ENCODE measurements around the gene GALNTL6.

The GALNTL6 gene

DNA sequence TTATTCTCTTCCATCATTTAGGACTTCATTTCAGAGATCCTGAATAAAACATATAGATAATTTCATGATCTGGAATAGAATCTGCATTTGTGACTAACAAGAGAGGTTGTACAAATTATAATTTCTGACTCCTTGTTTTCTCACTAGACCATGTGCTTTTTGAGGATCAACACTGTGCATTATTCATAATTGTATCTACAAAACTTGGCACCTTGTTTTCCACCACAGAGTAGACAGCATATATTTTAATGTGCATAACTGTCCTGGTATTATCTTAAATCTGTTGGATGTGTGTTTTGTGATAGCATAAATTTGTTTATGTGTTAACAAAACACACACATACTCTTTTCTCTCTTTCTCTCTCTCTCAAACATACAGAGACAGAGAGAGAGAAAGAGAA lies 840.5 kb downstream of the GALNTL6 start:
- Histone ChIP-seq H3K9me3 (ENCODE audit: insufficient read depth, low read depth, low read length) (no peaks in the 10 kb centered on the region), H3K36me3 (ENCODE audit: insufficient read depth, low read length) (no peaks in the 10 kb centered on the region), H3F3A (ENCODE audit: low read depth) (no peaks in the 10 kb centered on the region), H4K20me1 (ENCODE audit: insufficient read depth, low read length, poor library complexity, severe bottlenecking) (no peaks in the 10 kb centered on the region), H3K4me2 (ENCODE audit: low read depth, low read length, poor library complexity, severe bottlenecking) (no peak overlapping the region), H3K79me2 (ENCODE audit: insufficient read depth, low read length) (no peaks in the 10 kb centered on the region), H3K4me1 (ENCODE audit: insufficient read depth, low read length, poor library complexity, severe bottlenecking) (no peaks in the 10 kb centered on the region), H3K27me3 (ENCODE audit: insufficient read depth, low read length, poor library complexity, severe bottlenecking) (no peaks in the 10 kb centered on the region), H2AFZ (ENCODE audit: low read length) (no peak overlapping the region), H3K9ac (ENCODE audit: low read depth, low read length, poor library complexity, severe bottlenecking) (no peak overlapping the region), H3K4me3 (ENCODE audit: low read length, poor library complexity, severe bottlenecking) (no peak overlapping the region), H3K9me2 (replicated peaks; ENCODE audit: low read depth, low read length) (no peaks in the 10 kb centered on the region)
- no peak for TF ChIP-seq EZH2phosphoT487 (IDR thresholded peaks at IDR 0.05; ENCODE audit: borderline replicate concordance)
- TF ChIP-seq, protein P1, sequence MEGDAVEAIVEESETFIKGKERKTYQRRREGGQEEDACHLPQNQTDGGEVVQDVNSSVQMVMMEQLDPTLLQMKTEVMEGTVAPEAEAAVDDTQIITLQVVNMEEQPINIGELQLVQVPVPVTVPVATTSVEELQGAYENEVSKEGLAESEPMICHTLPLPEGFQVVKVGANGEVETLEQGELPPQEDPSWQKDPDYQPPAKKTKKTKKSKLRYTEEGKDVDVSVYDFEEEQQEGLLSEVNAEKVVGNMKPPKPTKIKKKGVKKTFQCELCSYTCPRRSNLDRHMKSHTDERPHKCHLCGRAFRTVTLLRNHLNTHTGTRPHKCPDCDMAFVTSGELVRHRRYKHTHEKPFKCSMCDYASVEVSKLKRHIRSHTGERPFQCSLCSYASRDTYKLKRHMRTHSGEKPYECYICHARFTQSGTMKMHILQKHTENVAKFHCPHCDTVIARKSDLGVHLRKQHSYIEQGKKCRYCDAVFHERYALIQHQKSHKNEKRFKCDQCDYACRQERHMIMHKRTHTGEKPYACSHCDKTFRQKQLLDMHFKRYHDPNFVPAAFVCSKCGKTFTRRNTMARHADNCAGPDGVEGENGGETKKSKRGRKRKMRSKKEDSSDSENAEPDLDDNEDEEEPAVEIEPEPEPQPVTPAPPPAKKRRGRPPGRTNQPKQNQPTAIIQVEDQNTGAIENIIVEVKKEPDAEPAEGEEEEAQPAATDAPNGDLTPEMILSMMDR (conservative IDR thresholded peaks at IDR 0.05; ENCODE audit: low read length), result no peak

DNA sequence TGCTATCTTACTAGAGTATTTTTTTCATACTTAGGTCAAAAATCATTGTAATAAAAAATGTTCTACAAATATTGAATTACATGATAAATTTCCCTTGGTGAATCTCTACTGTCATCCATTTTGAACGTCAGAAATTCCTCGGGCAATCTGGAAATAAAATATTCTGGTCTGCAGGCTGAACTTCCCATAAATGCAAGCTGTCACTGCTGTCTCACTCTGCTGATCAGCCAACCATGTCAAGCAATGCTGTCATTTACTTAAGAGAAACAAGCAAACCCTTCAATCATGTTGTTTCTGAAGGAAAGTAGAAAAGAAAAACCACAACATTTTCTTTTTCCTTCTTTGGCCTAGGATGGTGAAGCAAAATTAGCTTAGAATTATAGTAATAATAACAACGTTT lies 841.3 kb downstream of the GALNTL6 start:
- Histone ChIP-seq H3F3A (ENCODE audit: low read depth) (no peaks in the 10 kb centered on the region), H3K27me3 (ENCODE audit: insufficient read depth, low read length, poor library complexity, severe bottlenecking) (no peaks in the 10 kb centered on the region), H3K4me3 (ENCODE audit: low read length, poor library complexity, severe bottlenecking) (no peak overlapping the region), H2AFZ (ENCODE audit: low read length) (no peak overlapping the region), H3K9me2 (replicated peaks; ENCODE audit: low read depth, low read length) (no peaks in the 10 kb centered on the region), H3K9ac (ENCODE audit: low read depth, low read length, poor library complexity, severe bottlenecking) (no peak overlapping the region), H4K20me1 (ENCODE audit: insufficient read depth, low read length, poor library complexity, severe bottlenecking) (no peaks in the 10 kb centered on the region), H3K9me3 (ENCODE audit: insufficient read depth, low read depth, low read length) (no peaks in the 10 kb centered on the region), H3K36me3 (ENCODE audit: insufficient read depth, low read length) (no peaks in the 10 kb centered on the region), H3K79me2 (ENCODE audit: insufficient read depth, low read length) (no peaks in the 10 kb centered on the region), H3K4me1 (ENCODE audit: insufficient read depth, low read length, poor library complexity, severe bottlenecking) (no peaks in the 10 kb centered on the region), H3K4me2 (ENCODE audit: low read depth, low read length, poor library complexity, severe bottlenecking) (no peak overlapping the region)
- TF ChIP-seq EZH2phosphoT487 (IDR thresholded peaks at IDR 0.05; ENCODE audit: borderline replicate concordance), result no peak
- TF ChIP-seq, protein P1 (conservative IDR thresholded peaks at IDR 0.05; ENCODE audit: low read length), result no peak

DNA sequence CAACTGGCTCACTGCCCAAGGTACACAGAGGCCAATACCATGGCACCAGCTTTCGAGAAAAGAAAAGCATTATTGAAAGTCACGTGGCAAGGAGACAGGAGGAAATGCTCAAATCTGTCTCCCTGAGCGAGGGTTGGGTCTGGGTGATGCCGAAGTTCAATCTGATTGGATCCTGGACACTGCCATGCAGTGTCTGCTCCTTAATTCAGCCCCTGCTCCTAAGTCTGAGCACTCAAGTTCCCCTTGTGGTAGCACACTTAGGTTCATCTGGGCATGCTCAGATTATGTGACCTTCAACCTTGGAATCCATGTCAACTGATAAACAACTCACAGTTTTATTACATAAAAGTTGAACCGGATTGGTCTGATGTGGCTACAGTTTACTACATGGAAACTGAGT lies 842.9 kb downstream of the GALNTL6 start:
- TF ChIP-seq, protein P1 (conservative IDR thresholded peaks at IDR 0.05; ENCODE audit: low read length), result no peak
- TF ChIP-seq EZH2phosphoT487 (IDR thresholded peaks at IDR 0.05; ENCODE audit: borderline replicate concordance), result no peak

More for the DNA sequence above, 842.9 kb downstream of the GALNTL6 start:
- Histone ChIP-seq H3K9ac (ENCODE audit: low read depth, low read length, poor library complexity, severe bottlenecking) (no peak overlapping the region), H4K20me1 (ENCODE audit: insufficient read depth, low read length, poor library complexity, severe bottlenecking) (no peaks in the 10 kb centered on the region), H3K4me1 (ENCODE audit: insufficient read depth, low read length, poor library complexity, severe bottlenecking) (no peaks in the 10 kb centered on the region), H3K9me2 (replicated peaks; ENCODE audit: low read depth, low read length) (no peaks in the 10 kb centered on the region), H3F3A (ENCODE audit: low read depth) (no peaks in the 10 kb centered on the region), H3K9me3 (ENCODE audit: insufficient read depth, low read depth, low read length) (no peaks in the 10 kb centered on the region), H3K27me3 (ENCODE audit: insufficient read depth, low read length, poor library complexity, severe bottlenecking) (no peaks in the 10 kb centered on the region), H3K79me2 (ENCODE audit: insufficient read depth, low read length) (no peaks in the 10 kb centered on the region), H3K36me3 (ENCODE audit: insufficient read depth, low read length) (no peaks in the 10 kb centered on the region), H2AFZ (ENCODE audit: low read length) (no peak overlapping the region), H3K4me3 (ENCODE audit: low read length, poor library complexity, severe bottlenecking) (no peak overlapping the region), H3K4me2 (ENCODE audit: low read depth, low read length, poor library complexity, severe bottlenecking) (no peak overlapping the region)
